ENCODE data around the gene LYPD6.
"Not testable (repeated sequence)": the region's sequence is repeated elsewhere in the genome, so short reads cannot be mapped to it uniquely, and the experiment has no call there.

Gene LYPD6

GRCh38 chr2:149458502-149458901, 128.1 kb downstream of the LYPD6 start:
- DNase-seq: no peak

- no peak for DNase-seq
Observed at GRCh38 chr2:149463328-149464002, 133.1 kb downstream of the LYPD6 start.

DNA sequence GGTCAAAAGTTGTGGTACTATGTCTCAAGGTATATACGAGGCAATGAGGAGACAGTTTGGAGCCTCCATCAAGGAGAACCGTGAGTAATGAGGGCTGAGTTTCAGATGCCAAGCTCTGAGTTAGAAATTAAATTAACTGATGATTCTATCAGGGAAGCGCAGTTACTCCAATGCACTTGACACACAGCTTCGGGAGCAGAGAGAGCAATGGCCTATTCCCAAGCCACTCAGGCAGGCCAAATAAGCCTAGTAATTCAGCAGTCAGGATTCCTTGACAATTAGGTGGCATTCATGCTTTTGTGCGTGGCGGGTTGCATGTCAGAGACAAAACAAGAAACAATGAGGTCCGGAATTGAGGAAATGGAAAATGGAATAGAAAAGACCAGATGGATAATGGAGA, 134.0 kb downstream of the LYPD6 start:
- DNase-seq: no peak

DNA sequence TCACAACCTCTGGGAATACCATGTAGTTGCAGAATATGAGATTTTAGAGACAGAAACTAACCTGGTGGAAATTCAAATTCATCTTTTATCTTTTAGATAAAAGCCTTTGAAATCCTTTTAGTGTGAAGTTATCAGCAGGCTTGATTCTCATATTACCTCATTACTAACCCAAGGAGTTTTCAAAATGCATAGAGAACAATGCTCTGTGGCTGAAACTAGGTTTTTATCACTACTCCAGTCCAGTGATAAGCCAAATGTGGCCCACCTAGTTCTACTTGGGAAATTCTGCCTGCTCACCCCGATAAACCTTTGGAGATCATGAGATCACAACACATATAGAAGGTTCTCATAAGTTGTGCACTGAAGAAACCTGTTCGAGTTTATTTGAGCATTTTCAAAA, 135.5 kb downstream of the LYPD6 start:
- no peak for DNase-seq

DNA sequence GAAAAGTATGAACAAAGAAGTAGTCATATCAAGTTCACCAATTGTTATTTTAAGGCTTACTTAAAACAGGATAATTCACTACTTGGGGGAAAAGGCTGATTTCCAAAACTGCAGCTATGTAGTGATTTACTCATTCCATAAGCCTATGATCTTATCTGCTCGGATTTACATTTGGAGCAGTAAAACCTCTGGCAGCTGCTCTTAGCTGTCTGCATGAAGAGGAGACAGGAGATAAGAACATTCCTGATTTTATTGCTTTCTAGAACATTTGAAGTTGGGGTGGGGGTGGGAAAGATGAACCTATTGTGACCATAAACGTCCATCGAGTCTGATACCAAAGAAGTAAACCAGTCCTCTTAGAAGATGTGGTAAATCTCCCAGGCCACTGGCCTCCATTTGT, 136.2 kb downstream of the LYPD6 start:
- DNase-seq: no peak

DNA sequence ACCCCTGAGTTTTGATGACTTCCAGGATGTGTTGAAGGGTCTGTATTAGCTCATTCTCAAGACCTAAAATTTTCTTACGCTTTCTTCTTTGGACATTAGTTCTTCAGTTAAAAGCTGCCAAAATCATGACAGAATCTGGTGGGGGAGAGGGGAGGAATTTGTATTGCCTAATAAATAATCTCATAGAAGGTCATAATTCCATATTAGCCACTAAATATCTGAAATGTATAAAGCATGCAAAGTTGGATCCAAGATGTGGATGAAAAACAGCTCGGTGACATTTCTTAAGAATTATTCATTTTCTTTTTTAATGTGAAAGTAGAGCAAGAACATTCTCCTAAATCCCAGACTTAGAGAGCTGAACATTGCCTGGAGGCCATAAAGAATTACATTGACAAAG, 137.0 kb downstream of the LYPD6 start:
- no peak for DNase-seq

GRCh38 chr2:149468636-149469035, 138.2 kb downstream of the LYPD6 start:
- DNase-seq: no peak

DNA sequence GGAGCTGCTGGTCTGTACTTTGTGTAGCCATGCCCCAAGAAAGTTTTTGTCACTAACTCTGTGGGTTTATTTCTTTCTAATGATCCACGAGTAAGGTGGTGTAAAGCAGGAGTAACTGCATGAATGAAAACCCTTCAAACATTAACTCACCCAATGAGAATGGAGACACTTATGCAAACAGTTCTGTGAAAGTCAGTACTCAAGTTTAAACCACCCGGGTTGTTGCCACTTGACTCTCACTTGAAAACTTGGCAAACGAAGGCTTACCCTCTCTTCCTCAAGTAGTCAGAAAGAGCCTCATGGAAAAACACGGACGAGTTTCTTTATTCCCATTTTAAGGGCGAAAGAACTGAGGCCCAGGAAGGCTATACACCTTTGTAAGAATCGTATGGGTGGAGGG, 139.7 kb downstream of the LYPD6 start:
- DNase-seq: no peak

- DNase-seq: no peak
Observed at GRCh38 chr2:149472413-149472812, 142.0 kb downstream of the LYPD6 start.

DNA sequence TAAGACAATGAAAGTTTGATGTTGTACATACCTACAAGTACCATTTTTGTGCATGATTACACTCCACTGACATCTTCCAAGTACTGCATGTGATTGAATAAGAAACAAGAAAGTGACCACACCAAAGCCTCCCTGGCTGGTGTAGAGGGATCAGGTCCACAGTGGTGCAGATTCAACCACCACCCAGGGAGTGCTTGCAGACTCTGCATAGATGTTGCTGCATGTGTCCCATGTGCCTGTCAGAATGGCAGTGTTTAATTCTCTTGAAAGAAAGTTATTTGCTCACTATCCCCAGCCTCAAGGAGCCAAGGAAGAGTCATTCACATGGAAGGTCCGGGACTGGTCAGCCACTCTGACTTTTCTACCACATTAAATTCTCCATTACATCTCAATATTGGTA, 142.7 kb downstream of the LYPD6 start:
- no peak for DNase-seq

DNA sequence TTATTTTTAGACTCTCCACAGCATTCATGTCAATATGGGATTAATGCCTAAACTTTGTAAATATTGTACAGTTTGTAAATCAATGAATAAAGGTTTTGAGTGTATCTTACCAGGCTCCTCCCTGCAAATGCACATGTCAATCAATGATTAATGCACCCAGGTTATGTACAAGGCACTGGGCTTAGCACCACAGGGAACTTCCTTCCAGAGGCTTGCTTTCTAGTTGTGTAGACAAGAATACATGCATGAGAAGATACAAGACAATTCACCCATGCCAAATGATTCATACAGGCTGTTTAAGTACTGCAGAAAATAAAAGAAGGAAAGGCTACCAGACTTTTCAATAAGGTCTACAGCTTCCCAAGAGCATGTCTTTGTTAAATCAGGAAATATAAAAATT, 143.1 kb downstream of the LYPD6 start:
- DNase-seq: no peak

DNA sequence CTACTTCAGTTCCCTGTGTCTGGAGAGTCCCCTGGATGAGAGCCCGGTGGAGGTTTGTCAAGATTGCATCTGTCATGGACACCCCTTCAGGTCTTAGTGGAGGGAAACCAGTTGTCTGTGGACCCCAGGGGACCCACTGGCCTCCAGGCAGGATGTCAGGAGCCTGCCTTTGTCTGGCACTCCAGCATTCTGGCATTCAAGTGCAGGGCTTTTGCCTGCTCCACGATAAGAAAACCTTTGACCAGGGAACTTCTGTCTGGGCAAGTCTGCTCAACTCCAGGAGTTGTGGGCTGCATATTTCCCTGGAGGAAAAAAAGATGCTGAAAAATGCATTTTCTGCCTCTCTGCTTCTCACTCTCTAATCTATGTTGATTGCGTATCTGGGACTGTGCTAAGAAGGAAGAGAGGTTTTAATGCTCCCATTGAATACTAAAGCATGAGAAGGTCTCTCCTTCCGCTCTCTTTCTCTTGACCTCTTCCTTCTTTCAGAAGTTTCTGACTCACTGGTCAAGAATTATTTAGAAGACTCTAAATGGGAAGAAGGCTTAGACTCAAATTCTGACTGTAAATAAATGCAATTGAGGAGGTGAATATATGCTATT, 152.7 kb downstream of the LYPD6 start:
- DNase-seq: no peak

- no peak for DNase-seq
Observed at GRCh38 chr2:149486664-149487063, 156.3 kb downstream of the LYPD6 start.

- no peak for DNase-seq
Observed at GRCh38 chr2:149487189-149487588, 156.8 kb downstream of the LYPD6 start.

- no peak for DNase-seq
Observed at GRCh38 chr2:149488706-149489440, 158.5 kb downstream of the LYPD6 start.

GRCh38 chr2:149489452-149489851, 159.1 kb downstream of the LYPD6 start:
- no peak for DNase-seq

DNA sequence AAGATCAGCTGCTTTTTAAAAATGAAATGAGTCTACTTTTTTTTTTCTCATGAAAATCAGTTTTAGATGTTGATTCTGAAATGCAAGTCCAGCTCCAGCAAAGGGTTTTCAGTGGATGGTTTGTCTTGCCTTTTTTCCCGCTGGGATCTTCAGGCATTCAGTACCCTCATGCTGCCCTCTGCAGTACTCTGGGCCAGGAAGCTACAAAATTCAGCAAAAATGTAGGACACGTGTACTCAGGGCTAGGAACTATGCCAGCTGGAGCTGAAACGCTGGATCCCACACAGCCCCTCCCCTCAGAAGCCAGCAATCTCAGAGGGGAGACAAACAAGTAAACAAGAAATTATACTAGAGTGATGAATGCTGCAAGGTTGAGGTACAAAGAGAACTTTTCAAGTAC, 159.9 kb downstream of the LYPD6 start:
- no peak for DNase-seq

- DNase-seq: no peak
Observed at GRCh38 chr2:149492923-149493322, 162.5 kb downstream of the LYPD6 start.

DNA sequence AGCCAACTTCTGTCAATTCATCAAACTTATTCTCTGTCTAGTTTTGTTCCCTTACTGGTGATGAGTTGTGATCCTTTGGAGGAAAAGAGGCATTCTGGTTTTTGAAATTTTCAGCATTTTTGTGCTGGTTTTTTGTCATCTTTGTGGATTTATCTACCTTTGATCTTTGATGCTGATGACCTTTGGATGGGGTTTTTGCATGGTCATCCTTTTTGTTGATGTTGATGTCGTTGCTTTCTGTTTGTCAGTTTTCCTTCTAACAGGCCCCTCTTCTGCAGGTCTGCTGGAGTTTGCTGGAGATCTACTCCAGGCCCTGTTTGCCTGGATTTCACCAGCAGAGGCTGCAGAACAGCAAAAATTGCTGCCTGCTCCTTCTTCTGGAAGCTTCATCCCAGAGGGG, 168.8 kb downstream of the LYPD6 start:
- not testable (repeated sequence) for DNase-seq

DNA sequence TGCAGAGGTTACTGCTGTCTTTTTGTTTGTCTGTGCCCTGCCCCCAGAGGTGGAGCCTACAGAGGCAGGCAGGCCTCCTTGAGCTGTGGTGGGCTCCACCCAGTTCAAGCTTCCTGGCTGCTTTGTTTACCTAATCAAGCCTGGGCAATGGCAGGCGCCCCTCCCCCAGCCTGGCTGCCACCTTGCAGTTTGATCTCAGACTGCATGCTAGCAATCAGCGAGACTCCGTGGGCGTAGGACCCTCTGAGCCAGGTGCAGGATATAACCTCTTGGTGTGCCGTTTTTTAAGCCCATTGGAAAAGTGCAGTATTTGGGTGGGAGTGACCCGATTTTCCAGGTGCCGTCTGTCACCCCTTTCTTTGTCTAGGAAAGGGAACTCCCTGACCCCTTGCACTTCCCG, 176.4 kb downstream of the LYPD6 start:
- DNase-seq: not testable (repeated sequence)

- no peak for DNase-seq
Observed at GRCh38 chr2:149507974-149508373, 177.6 kb downstream of the LYPD6 start.

DNA sequence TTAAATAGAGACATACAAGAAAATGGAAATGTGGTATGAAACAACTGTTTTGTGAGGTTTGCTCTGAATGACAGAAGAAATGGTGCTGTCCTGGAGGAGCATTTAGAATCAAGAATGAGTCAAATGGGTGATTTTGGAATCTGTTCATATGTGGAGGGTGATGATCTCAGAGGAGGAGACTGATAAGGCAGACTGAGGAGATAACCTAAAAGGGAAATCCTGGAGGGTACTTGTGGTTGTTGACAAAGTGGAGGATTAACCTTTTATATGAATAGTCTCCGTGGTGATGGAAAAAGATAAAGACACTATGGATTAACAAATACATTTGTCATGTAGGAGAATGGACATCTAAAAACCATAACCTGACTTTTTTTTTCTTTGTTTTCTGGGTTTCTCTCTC, 183.1 kb downstream of the LYPD6 start:
- DNase-seq: no peak
